Neural cell (in vitro differentiated cells): ENCODE data around the gene POLR3E. TPM values are rescaled to one million over a fixed set of nuclear protein-coding genes. Genes with fewer than 3 reads are reported as not detected.

Experiments
- H2AFZ ChIP-seq: fragments of 200-600, 300-800 bp; sonication (generic), shearing (Covaris generic); 2 replicates; pipeline ENCODE4 v1.6.0; 2014; ENCODE audit warnings: low read depth, mild to moderate bottlenecking, antibody characterized with exemption, low read length, moderate library complexity
- H3F3A ChIP-seq: fragments of 200-600 bp; shearing (Covaris generic); 2 replicates; pipeline ENCODE4 v1.6.1; 2016; ENCODE audit warnings: mild to moderate bottlenecking, moderate library complexity, mixed read lengths, antibody characterized with exemption, low read length; ENCODE audit not compliant: insufficient read depth, poor library complexity, severe bottlenecking
- H3K27ac ChIP-seq: fragments of 200-600, 300-800 bp; sonication (generic), shearing (Covaris generic); 2 replicates; pipeline ENCODE4 v1.5.1; 2014; ENCODE audit warnings: mild to moderate bottlenecking, low read length, moderate library complexity
- H3K27me3 ChIP-seq: fragments of 300-800, 200-600 bp; sonication (generic), shearing (Covaris generic); 2 replicates; pipeline ENCODE4 v1.6.0; 2014; ENCODE audit warnings: mild to moderate bottlenecking, low read depth, low read length, moderate library complexity; ENCODE audit not compliant: insufficient read depth
- H3K36me3 ChIP-seq: fragments of 300-800, 200-600 bp; sonication (generic), shearing (Covaris generic); 2 replicates; pipeline ENCODE4 v1.5.1; 2014; ENCODE audit warnings: mild to moderate bottlenecking, antibody characterized with exemption, low read length, moderate library complexity; ENCODE audit not compliant: insufficient read depth
- H3K4me2 ChIP-seq: fragments of 300-800, 200-600 bp; sonication (generic), shearing (Covaris generic); 2 replicates; pipeline ENCODE4 v1.6.0; 2014; ENCODE audit warnings: mild to moderate bottlenecking, low read length
- H3K4me3 ChIP-seq: fragments of 300-800, 200-600 bp; sonication (generic), shearing (Covaris generic); 2 replicates; pipeline ENCODE4 v1.5.1; 2014; ENCODE audit warnings: mild to moderate bottlenecking, low read length, moderate library complexity
- H3K79me2 ChIP-seq: fragments of 200-600 bp; shearing (Covaris generic); replicated peaks from 2 replicates; pipeline ENCODE4 v1.6.0; 2014; ENCODE audit warnings: mild to moderate bottlenecking, low read length, moderate library complexity; ENCODE audit not compliant: insufficient read depth
- H3K9ac ChIP-seq: fragments of 300-800, 200-600 bp; sonication (generic), shearing (Covaris generic); 2 replicates; pipeline ENCODE4 v1.6.1; 2016; ENCODE audit warnings: mild to moderate bottlenecking, low read length, mixed read lengths
- H3K9me2 ChIP-seq: fragments of 200-600 bp; shearing (Covaris generic); 2 replicates; pipeline ENCODE4 v1.6.1; 2016; ENCODE audit warnings: mild to moderate bottlenecking, low read length, mixed read lengths; ENCODE audit not compliant: insufficient read depth
- H3K9me3 ChIP-seq: fragments of 200-600, 300-800 bp; sonication (generic), shearing (Covaris generic); 2 replicates; pipeline ENCODE4 v1.6.1; 2016; ENCODE audit warnings: mild to moderate bottlenecking, mixed run types, low read length, moderate library complexity, mixed read lengths
- H4K20me1 ChIP-seq: fragments of 200-600 bp; shearing (Covaris generic); 2 replicates; pipeline ENCODE4 v1.6.1; 2016; ENCODE audit warnings: mild to moderate bottlenecking, mixed run types; ENCODE audit not compliant: insufficient read depth
- CTCF ChIP-seq: fragments of 450-650 bp; IDR thresholded peaks from 2 replicates; pipeline ENCODE4 v1.5.1; 2014; ENCODE audit warnings: antibody characterized with exemption, mild to moderate bottlenecking, moderate library complexity; ENCODE audit not compliant: poor library complexity, severe bottlenecking
- EZH2 ChIP-seq: fragments of 200-600, 300-800 bp; shearing (Covaris generic), sonication (generic); IDR thresholded peaks from 2 replicates; pipeline ENCODE4 v1.6.1; 2014; ENCODE audit warnings: antibody characterized with exemption, low read length, borderline replicate concordance, mild to moderate bottlenecking; ENCODE audit not compliant: insufficient read depth, poor library complexity, severe bottlenecking
- MXI1 ChIP-seq: fragments of 450-650 bp; conservative IDR thresholded peaks from 2 replicates; pipeline ENCODE4 v1.6.1; 2014; ENCODE audit warnings: antibody characterized with exemption, mild to moderate bottlenecking; ENCODE audit not compliant: poor library complexity, severe bottlenecking
- POLR2AphosphoS5 ChIP-seq: IDR thresholded peaks from 2 replicates; pipeline ENCODE4 v1.6.1; 2012
- RAD21 ChIP-seq: fragments of 450-650 bp; conservative IDR thresholded peaks from 2 replicates; pipeline ENCODE4 v1.6.1; 2014; ENCODE audit warnings: antibody characterized with exemption, mild to moderate bottlenecking, moderate library complexity
- REST ChIP-seq: IDR thresholded peaks from 2 replicates; pipeline ENCODE4 v1.6.1; 2012; ENCODE audit warnings: borderline replicate concordance
- SMC3 ChIP-seq: fragments of 450-650 bp; conservative IDR thresholded peaks from 2 replicates; pipeline ENCODE4 v1.6.1; 2014; ENCODE audit warnings: antibody characterized with exemption, mild to moderate bottlenecking, moderate library complexity; ENCODE audit not compliant: poor library complexity
- TAF1 ChIP-seq: IDR thresholded peaks from 2 replicates; pipeline ENCODE4 v1.6.1; 2012; ENCODE audit warnings: low read depth
- polyA plus RNA-seq: library from polyadenylated mRNA; depleted of rRNA; stranded (reverse); fragments of >200 nt; gene quantifications from 2 replicates; pipeline ENCODE4 v1.2.3, GENCODE V29; 2014

The POLR3E gene
- polyA plus RNA-seq, 1 donor from 2014 or later: 47.4 TPM

GRCh38 chr16:22272870-22273650, 24.1 kb upstream of the POLR3E start:
- Histone ChIP-seq H3F3A (no peaks in the 10 kb centered on the region), H3K27me3 (no peaks in the 10 kb centered on the region), H3K9me3 (no peaks in the 10 kb centered on the region), H4K20me1 (no peaks in the 10 kb centered on the region), H3K4me3 (no peak overlapping the region), H2AFZ (no peak overlapping the region), H3K27ac (no peak overlapping the region), H3K9ac (no peak overlapping the region), H3K9me2 (no peaks in the 10 kb centered on the region), H3K79me2 (no peaks in the 10 kb centered on the region), H3K36me3 (no peaks in the 10 kb centered on the region), H3K4me2 (no peak overlapping the region)
- no peak for TF ChIP-seq POLR2AphosphoS5
- no peak for TF ChIP-seq RAD21
- no peak for TF ChIP-seq CTCF
- TF ChIP-seq SMC3: no peak
- no peak for TF ChIP-seq EZH2
- TF ChIP-seq MXI1: no peak
- no peak for TF ChIP-seq REST
- no peak for TF ChIP-seq TAF1

- no peaks in the 10 kb centered on the region for H3K79me2 ChIP-seq
- H3K9ac ChIP-seq: no peak overlapping the region
- no peaks in the 10 kb centered on the region for H3K27me3 ChIP-seq
- no peaks in the 10 kb centered on the region for H3K36me3 ChIP-seq
- no peak overlapping the region for H3K4me2 ChIP-seq
- H3K27ac ChIP-seq: no peak overlapping the region
- no peak for TF ChIP-seq REST
- no peaks in the 10 kb centered on the region for H3K9me3 ChIP-seq
- no peaks in the 10 kb centered on the region for H4K20me1 ChIP-seq
- H3F3A ChIP-seq: no peaks in the 10 kb centered on the region
- no peak overlapping the region for H2AFZ ChIP-seq
- no peak overlapping the region for H3K4me3 ChIP-seq
- H3K9me2 ChIP-seq: no peaks in the 10 kb centered on the region
Observed at GRCh38 chr16:22274916-22275315, 22.3 kb upstream of the POLR3E start.
